Measurements from ENCODE around the gene GRIK5. TPM values are rescaled to one million over a fixed set of nuclear protein-coding genes. Genes with fewer than 3 reads are reported as not detected.

GRIK5 gene
- total and polyA plus RNA-seq, 2 donors (not counting 3 experiments of a cell fraction or from before 2014, with no cell fraction given), result 0.80 to 2.2 TPM

- BruUV-seq (replicated peaks), result no TSS peak
- H3K9ac ChIP-seq (replicated peaks; ENCODE audit: extremely low read depth, insufficient read depth, low read length), result no peak overlapping the region
- DNase-seq (ENCODE audit: low read depth, low spot score) (no peak), FAIRE-seq (no peak)
- TF ChIP-seq MYC (IDR thresholded peaks at IDR 0.05; ENCODE audit: low read depth, low read length) (no peak), GATA2 (IDR thresholded peaks at IDR 0.05; ENCODE audit: insufficient read depth, insufficient read length, low read depth, low read length) (no peak), MAX (IDR thresholded peaks at IDR 0.05; ENCODE audit: insufficient read depth, insufficient read length) (no peak), JUN (IDR thresholded peaks at IDR 0.05; ENCODE audit: borderline replicate concordance, insufficient read depth, insufficient read length, low read depth) (no peak), POLR2AphosphoS5 (IDR thresholded peaks at IDR 0.05; ENCODE audit: insufficient read depth, low read depth, low read length) (no peak), CTCF (IDR thresholded peaks at IDR 0.05; ENCODE audit: extremely low read depth in 1 of 2, insufficient read depth in 1 of 2, low read depth in 1 of 2, low read length in 2 of 2) (no peak), EZH2 (IDR thresholded peaks at IDR 0.05; ENCODE audit: borderline replicate concordance, low read depth, low read length, severe bottlenecking) (no peak), FOS (IDR thresholded peaks at IDR 0.05; ENCODE audit: borderline replicate concordance, insufficient read depth, low read length) (no peak), POLR2A (IDR thresholded peaks at IDR 0.05; ENCODE audit: low read depth, low read length) (no peak)
- ChIA-PET CTCF (interaction anchor here (1.0 kb wide), 1 partner anchor 14 kb away, joined by 5 read pairs; no protein-coding TSS in a partner anchor), POLR2A (no interaction called here)
- no peaks in the 10 kb centered on the region for H4K20me1 ChIP-seq (replicated peaks; ENCODE audit: control insufficient read depth, extremely low read depth, insufficient read depth, low read length)
- dilution Hi-C loops (cut with MboI; ENCODE audit: extremely low pct_ligation_motif_present, low sequenced_read_pairs), result no loop called here
- H3K4me2 ChIP-seq (ENCODE audit: insufficient read depth, low read length), result no peak overlapping the region
- no peaks in the 10 kb centered on the region for H3K9me3 ChIP-seq (replicated peaks; ENCODE audit: control insufficient read depth, insufficient read depth, low read length)
- no peak overlapping the region for H2AFZ ChIP-seq (ENCODE audit: low read depth, low read length)
- no peaks in the 10 kb centered on the region for H3K9me1 ChIP-seq (replicated peaks; ENCODE audit: control insufficient read depth, extremely low read depth, insufficient read depth, low read length)
- peaks cover 16% of the 10 kb centered on the region for H3K4me1 ChIP-seq (ENCODE audit: control insufficient read depth, extremely low read depth, insufficient read depth, low read length)
- no peaks in the 10 kb centered on the region for H3K27me3 ChIP-seq (ENCODE audit: control insufficient read depth in 2 of 2, insufficient read depth in 2 of 2, low read length in 2 of 2)
- H3K4me3 ChIP-seq (replicated peaks in 1 of 3; ENCODE audit: insufficient read depth in 1 of 3, low read depth in 1 of 3, low read length in 3 of 3), result no peak overlapping the region
- H3K27ac ChIP-seq (ENCODE audit: insufficient read depth, low read depth, low read length), result no peak overlapping the region
- intact Hi-C loops (cut with micrococcal nuclease), result no loop called here
- peaks cover 51% of the 10 kb centered on the region for H3K79me2 ChIP-seq (ENCODE audit: control insufficient read depth, insufficient read depth, low read length)
- H3K36me3 ChIP-seq (ENCODE audit: control insufficient read depth in 2 of 2, extremely low read depth in 1 of 2, insufficient read depth in 2 of 2, low read length in 2 of 2), result peaks cover 12 to 32% of the 10 kb centered on the region in 2 experiments
Observed at GRCh38 chr19:42078538-42079275, 8.7 kb upstream of the GRIK5 start.

Data from endothelial cell of umbilical vein (primary cell).